HepG2 (cell line): ENCODE results near the gene XRCC1. TPM values are rescaled to one million over a fixed set of nuclear protein-coding genes. Genes with fewer than 3 reads are reported as not detected.

Source experiments
- AHDC1 ChIP-seq: sonication (generic); formaldehyde crosslinking; IDR thresholded peaks from 2 replicates; pipeline ENCODE4 v1.5.1; 2020; ENCODE audit warnings: mild to moderate bottlenecking, missing genetic modification reagents, borderline replicate concordance
- CBFB ChIP-seq: sonication (generic); formaldehyde crosslinking; IDR thresholded peaks from 2 replicates; pipeline ENCODE4 v1.4.0; 2020; ENCODE audit warnings: missing genetic modification reagents
- FOSL2 ChIP-seq: sonication (generic); formaldehyde crosslinking; IDR thresholded peaks from 2 replicates; pipeline ENCODE4 v1.4.0; 2020; ENCODE audit warnings: missing genetic modification reagents
- GPBP1L1 ChIP-seq: sonication (generic); formaldehyde crosslinking; IDR thresholded peaks from 2 replicates; pipeline ENCODE4 v1.5.0; 2020; ENCODE audit warnings: mild to moderate bottlenecking, missing genetic modification reagents
- HNF4A ChIP-seq: sonication (generic); formaldehyde crosslinking; IDR thresholded peaks from 2 replicates; pipeline ENCODE4 v1.4.0; 2020; ENCODE audit warnings: missing genetic modification reagents
- KLF9 ChIP-seq: IDR thresholded peaks from 2 replicates; pipeline ENCODE4 v1.6.1; 2016; ENCODE audit warnings: low read depth
- NRL ChIP-seq: sonication (generic); formaldehyde crosslinking; IDR thresholded peaks from 2 replicates; pipeline ENCODE4 v1.5.0; 2020; ENCODE audit warnings: missing genetic modification reagents, mild to moderate bottlenecking, moderate library complexity, borderline replicate concordance
- SOX5 ChIP-seq: IDR thresholded peaks from 2 replicates; pipeline ENCODE4 v1.6.1; 2016; ENCODE audit warnings: borderline replicate concordance
- STAT6 ChIP-seq: sonication (generic); formaldehyde crosslinking; IDR thresholded peaks from 2 replicates; pipeline ENCODE4 v1.4.0; 2020; ENCODE audit warnings: missing genetic modification reagents, mild to moderate bottlenecking, borderline replicate concordance
- TEAD3 ChIP-seq: optimal IDR thresholded peaks from 2 replicates; pipeline ENCODE3; 2016; ENCODE audit warnings: borderline replicate concordance
- ZNF441 ChIP-seq: sonication (generic); formaldehyde crosslinking; IDR thresholded peaks from 2 replicates; pipeline ENCODE4 v1.7.0; 2021; ENCODE audit warnings: missing genetic modification reagents, borderline replicate concordance
- ZNF563 ChIP-seq: sonication (generic); formaldehyde crosslinking; IDR thresholded peaks from 2 replicates; pipeline ENCODE4 v1.8.0; 2022; ENCODE audit warnings: mild to moderate bottlenecking, moderate library complexity, missing genetic modification reagents
- ZNF709 ChIP-seq: sonication (generic); formaldehyde crosslinking; IDR thresholded peaks from 2 replicates; pipeline ENCODE4 v1.5.0; 2020; ENCODE audit warnings: mild to moderate bottlenecking, missing genetic modification reagents
- ZZZ3 ChIP-seq: sonication (generic); formaldehyde crosslinking; IDR thresholded peaks from 2 replicates; pipeline ENCODE4 v1.4.0; 2020; ENCODE audit warnings: missing genetic modification reagents, mild to moderate bottlenecking, borderline replicate concordance
- polyA plus RNA-seq, 8 experiments: library from polyadenylated mRNA; depleted of rRNA in 3 of 8; stranded (reverse) in 7 of 8; unstranded in 1 of 8; fragments of >200 nt; fragmentation: Illumina TruSeq in 4 of 8; extraction: Trizol in 4 of 8; gene quantifications; 2 replicates each; pipeline versions ENCODE4 v1.2.1 to v1.2.3, GENCODE V29; 2011 to 2016; ENCODE audit warnings: low read depth in 4 of 8, missing spikeins in 1 of 8, mixed read lengths in 1 of 8; ENCODE audit not compliant: insufficient read depth in 1 of 8
- total RNA-seq, 5 experiments: library from RNA; depleted of rRNA; stranded (reverse); fragments of >200 nt; fragmentation: Illumina TruSeq; extraction: Trizol; gene quantifications; 2 replicates each; pipeline ENCODE4 v1.2.3, GENCODE V29; 2016; ENCODE audit warnings: low read depth in 1 of 5

The XRCC1 gene
- total and polyA plus RNA-seq, 2 of the 13 experiments (the other 11 are each of a cell fraction or from before 2014, with no cell fraction given): 24.7 to 26.3 TPM

- TF ChIP-seq GPBP1L1 (CRISPR knock-in tag) (no peak), FOSL2 (CRISPR knock-in tag) (peak; percentile 52; the same call in 1 of the 2 replicates), ZNF441 (CRISPR knock-in tag) (peak; percentile 41; the same call in 1 of the 2 replicates), ZNF563 (CRISPR knock-in tag) (no peak), TEAD3 (CRISPR knock-in tag) (peak; percentile 64), STAT6 (CRISPR knock-in tag) (no peak; the same call in 1 of the 2 replicates), NRL (CRISPR knock-in tag) (peak; percentile 88; the same call in 1 of the 2 replicates), KLF9 (CRISPR knock-in tag) (peak; percentile 72; the same call in 1 of the 2 replicates), AHDC1 (no peak; the same call in 1 of the 2 replicates), HNF4A (CRISPR knock-in tag) (peak; percentile 47), ZNF709 (CRISPR knock-in tag) (no peak), CBFB (CRISPR knock-in tag) (peak; percentile 49; the same call in 1 of the 2 replicates), SOX5 (CRISPR knock-in tag) (no peak; the same call in 1 of the 2 replicates), ZZZ3 (CRISPR knock-in tag) (peak; percentile 45; the same call in 1 of the 2 replicates)
Measured at GRCh38 chr19:43595999-43596841, 20.9 kb upstream of the XRCC1 start, which contains the start of the genes IRGQ and ZNF576 (continued).
